Karpas-422 (cell line): Measurements from ENCODE around the gene MYH10. TPM values are rescaled to one million over a fixed set of nuclear protein-coding genes. Genes with fewer than 3 reads are reported as not detected.

ENCODE experiments used
- DNase-seq: peaks from one replicate; pipeline ENCODE4 v3.0.0-alpha.2; 2015
- H2AFZ ChIP-seq: fragments of 200-600 bp; sonication (generic); 2 replicates; pipeline ENCODE4 v1.6.1; 2014; ENCODE audit warnings: antibody characterized with exemption, low read length, mixed read lengths
- H3K27ac ChIP-seq: fragments of 200-600 bp; sonication (generic); 2 replicates; pipeline ENCODE4 v1.5.1; 2014; ENCODE audit warnings: mild to moderate bottlenecking, low read length, moderate library complexity
- H3K27me3 ChIP-seq: fragments of 200-600 bp; sonication (generic); 2 replicates; pipeline ENCODE4 v1.6.1; 2014; ENCODE audit warnings: low read length, mixed read lengths
- H3K36me3 ChIP-seq: fragments of 200-600 bp; sonication (generic); 2 replicates; pipeline ENCODE4 v1.6.1; 2014; ENCODE audit warnings: low read length, mixed read lengths; ENCODE audit not compliant: insufficient read depth
- H3K4me1 ChIP-seq: fragments of 200-600 bp; sonication (generic); 2 replicates; pipeline ENCODE4 v1.6.1; 2014; ENCODE audit warnings: mild to moderate bottlenecking, low read length, mixed read lengths
- H3K4me2 ChIP-seq: fragments of 200-600 bp; sonication (generic); 2 replicates; pipeline ENCODE4 v1.6.1; 2014; ENCODE audit warnings: low read length, low read depth, mild to moderate bottlenecking; ENCODE audit not compliant: poor library complexity, severe bottlenecking
- H3K4me3 ChIP-seq: fragments of 200-600 bp; sonication (generic); 2 replicates; pipeline ENCODE4 v1.5.1; 2014; ENCODE audit warnings: mild to moderate bottlenecking, antibody characterized with exemption, low read length, mixed read lengths
- H3K79me2 ChIP-seq: fragments of 200-600 bp; sonication (generic); 2 replicates; pipeline ENCODE4 v1.6.1; 2014; ENCODE audit warnings: mild to moderate bottlenecking, low read length, mixed read lengths
- H3K9ac ChIP-seq: fragments of 200-600 bp; sonication (generic); 2 replicates; pipeline ENCODE4 v1.6.0; 2014; ENCODE audit warnings: low read length
- H3K9me2 ChIP-seq: fragments of 200-600 bp; sonication (generic), shearing (Covaris generic); replicated peaks from 2 replicates; pipeline ENCODE4 v1.6.0; 2014; ENCODE audit warnings: mild to moderate bottlenecking, low read length, moderate library complexity; ENCODE audit not compliant: insufficient read depth
- H3K9me3 ChIP-seq: fragments of 300-700, 200-600 bp; sonication (generic); 2 replicates; pipeline ENCODE4 v1.6.1; 2014; ENCODE audit warnings: low read length, mixed read lengths
- H4K20me1 ChIP-seq: fragments of 200-600 bp; sonication (generic); 2 replicates; pipeline ENCODE4 v1.6.1; 2014; ENCODE audit warnings: mild to moderate bottlenecking, antibody characterized with exemption, low read length, low read depth; ENCODE audit not compliant: insufficient read depth
- total RNA-seq: library from RNA; depleted of rRNA; stranded (reverse); fragments of >200 nt; shearing (Covaris generic); gene quantifications from 2 replicates; pipeline ENCODE4 v1.2.3, GENCODE V29; 2014; ENCODE audit warnings: low replicate concordance

Gene MYH10
- total RNA-seq, 1 experiment from 2014 or later = not detected

GRCh38 chr17:8518326-8518725, 112.2 kb downstream of the MYH10 start:
- Histone ChIP-seq H3K9me2 (no peaks in the 10 kb centered on the region), H2AFZ (no peak overlapping the region), H3K79me2 (no peaks in the 10 kb centered on the region), H4K20me1 (no peaks in the 10 kb centered on the region), H3K9me3 (no peaks in the 10 kb centered on the region), H3K9ac (no peak overlapping the region), H3K4me1 (no peaks in the 10 kb centered on the region), H3K27me3 (no peaks in the 10 kb centered on the region), H3K4me3 (no peak overlapping the region), H3K27ac (no peak overlapping the region), H3K4me2 (no peak overlapping the region), H3K36me3 (no peaks in the 10 kb centered on the region)
- DNase-seq = peak; percentile 5

GRCh38 chr17:8514801-8515200, 115.7 kb downstream of the MYH10 start:
- peak; percentile 16 for DNase-seq
- no peaks in the 10 kb centered on the region for H3K4me1 ChIP-seq
- H3K79me2 ChIP-seq = no peaks in the 10 kb centered on the region
- no peak overlapping the region for H3K4me2 ChIP-seq
- H3K9me2 ChIP-seq = no peaks in the 10 kb centered on the region
- no peak overlapping the region for H3K4me3 ChIP-seq
- no peaks in the 10 kb centered on the region for H3K27me3 ChIP-seq
- no peak overlapping the region for H2AFZ ChIP-seq
- H3K9me3 ChIP-seq = no peaks in the 10 kb centered on the region
- H3K27ac ChIP-seq = no peak overlapping the region
- no peak overlapping the region for H3K9ac ChIP-seq
- no peaks in the 10 kb centered on the region for H4K20me1 ChIP-seq
- H3K36me3 ChIP-seq = no peaks in the 10 kb centered on the region

- H3K9ac ChIP-seq = no peak overlapping the region
- H2AFZ ChIP-seq = no peak overlapping the region
- no peaks in the 10 kb centered on the region for H3K9me3 ChIP-seq
- H4K20me1 ChIP-seq = no peaks in the 10 kb centered on the region
- no peak overlapping the region for H3K27ac ChIP-seq
- H3K4me2 ChIP-seq = no peak overlapping the region
- H3K79me2 ChIP-seq = no peaks in the 10 kb centered on the region
- no peaks in the 10 kb centered on the region for H3K4me1 ChIP-seq
- no peak for DNase-seq
- no peaks in the 10 kb centered on the region for H3K27me3 ChIP-seq
- no peaks in the 10 kb centered on the region for H3K36me3 ChIP-seq
- no peaks in the 10 kb centered on the region for H3K9me2 ChIP-seq
- H3K4me3 ChIP-seq = no peak overlapping the region
Measured at GRCh38 chr17:8506145-8506544, 124.4 kb downstream of the MYH10 start.

GRCh38 chr17:8504460-8505207, 125.9 kb downstream of the MYH10 start:
- Histone ChIP-seq H3K27ac (no peak overlapping the region), H3K4me1 (no peaks in the 10 kb centered on the region), H3K27me3 (no peaks in the 10 kb centered on the region), H4K20me1 (no peaks in the 10 kb centered on the region), H3K4me2 (no peak overlapping the region), H3K36me3 (no peaks in the 10 kb centered on the region), H3K4me3 (no peak overlapping the region), H3K9ac (no peak overlapping the region), H3K79me2 (no peaks in the 10 kb centered on the region), H2AFZ (no peak overlapping the region), H3K9me2 (no peaks in the 10 kb centered on the region), H3K9me3 (no peaks in the 10 kb centered on the region)
- no peak for DNase-seq

GRCh38 chr17:8503807-8504206, 126.7 kb downstream of the MYH10 start:
- H3K27ac ChIP-seq = no peak overlapping the region
- no peaks in the 10 kb centered on the region for H3K27me3 ChIP-seq
- no peak overlapping the region for H2AFZ ChIP-seq
- H3K4me3 ChIP-seq = no peak overlapping the region
- no peak overlapping the region for H3K9ac ChIP-seq
- H4K20me1 ChIP-seq = no peaks in the 10 kb centered on the region
- no peaks in the 10 kb centered on the region for H3K4me1 ChIP-seq
- H3K4me2 ChIP-seq = no peak overlapping the region
- H3K36me3 ChIP-seq = no peaks in the 10 kb centered on the region
- H3K79me2 ChIP-seq = no peaks in the 10 kb centered on the region
- H3K9me2 ChIP-seq = no peaks in the 10 kb centered on the region
- no peak for DNase-seq
- no peaks in the 10 kb centered on the region for H3K9me3 ChIP-seq

GRCh38 chr17:8503368-8503767, 127.2 kb downstream of the MYH10 start:
- Histone ChIP-seq H3K36me3 (no peaks in the 10 kb centered on the region), H3K79me2 (no peaks in the 10 kb centered on the region), H3K9me2 (no peaks in the 10 kb centered on the region), H3K4me3 (no peak overlapping the region), H3K9ac (no peak overlapping the region), H4K20me1 (no peaks in the 10 kb centered on the region), H2AFZ (no peak overlapping the region), H3K27ac (no peak overlapping the region), H3K4me1 (no peaks in the 10 kb centered on the region), H3K9me3 (no peaks in the 10 kb centered on the region), H3K4me2 (no peak overlapping the region), H3K27me3 (no peaks in the 10 kb centered on the region)
- no peak for DNase-seq

GRCh38 chr17:8502126-8502525, 128.4 kb downstream of the MYH10 start:
- H3K79me2 ChIP-seq = no peaks in the 10 kb centered on the region

GRCh38 chr17:8500609-8501008, 129.9 kb downstream of the MYH10 start:
- Histone ChIP-seq H3K27ac (no peak overlapping the region), H3K4me3 (no peak overlapping the region), H3K9me2 (no peaks in the 10 kb centered on the region), H3K79me2 (no peaks in the 10 kb centered on the region), H4K20me1 (no peaks in the 10 kb centered on the region), H3K4me2 (no peak overlapping the region), H3K27me3 (no peaks in the 10 kb centered on the region), H3K9me3 (no peaks in the 10 kb centered on the region), H3K4me1 (peaks cover 2% of the 10 kb centered on the region; the same call in 1 of the 2 replicates), H3K9ac (no peak overlapping the region), H2AFZ (no peak overlapping the region), H3K36me3 (no peaks in the 10 kb centered on the region)
- no peak for DNase-seq

More at GRCh38 chr17:8502126-8502525, 128.4 kb downstream of the MYH10 start:
- DNase-seq = no peak
- no peaks in the 10 kb centered on the region for H3K9me3 ChIP-seq
- no peak overlapping the region for H3K27ac ChIP-seq
- no peaks in the 10 kb centered on the region for H4K20me1 ChIP-seq
- H3K36me3 ChIP-seq = no peaks in the 10 kb centered on the region
- H3K4me1 ChIP-seq = peaks cover 2% of the 10 kb centered on the region; the same call in 1 of the 2 replicates
- H3K9ac ChIP-seq = no peak overlapping the region
- no peaks in the 10 kb centered on the region for H3K9me2 ChIP-seq
- no peak overlapping the region for H2AFZ ChIP-seq
- no peak overlapping the region for H3K4me3 ChIP-seq
- H3K4me2 ChIP-seq = no peak overlapping the region
- H3K27me3 ChIP-seq = no peaks in the 10 kb centered on the region
